Upper lobe of right lung (tissue), 1 donor: ENCODE results near the gene RFC3. TPM values are rescaled to one million over a fixed set of nuclear protein-coding genes. Genes with fewer than 3 reads are reported as not detected.
A peak's percentile ranks its signal among the peaks of the same experiment; 100 is the strongest.
"Not testable (repeated sequence)": the region's sequence is repeated elsewhere in the genome, so short reads cannot be mapped to it uniquely, and the experiment has no call there.

Experiments
- ATAC-seq: fragments of 200-7000 bp; cut with Tn5 transposase; one replicate; pipeline ENCODE4 v1.9.1; 2020; ENCODE audit warnings: mild to moderate bottlenecking, moderate library complexity
- DNase-seq: peaks from one replicate; pipeline ENCODE4 v3.0.0-alpha.2; 2020
- H3K27ac ChIP-seq: fragments of 200-600 bp; one replicate; pipeline ENCODE4 v1.8.0; 2022
- H3K27me3 ChIP-seq: fragments of 200-600 bp; one replicate; pipeline ENCODE4 v1.8.0; 2022; ENCODE audit warnings: mild to moderate bottlenecking
- H3K36me3 ChIP-seq: fragments of 200-600 bp; one replicate; pipeline ENCODE4 v1.8.0; 2022
- H3K4me1 ChIP-seq: fragments of 200-600 bp; one replicate; pipeline ENCODE4 v1.8.0; 2022
- H3K4me3 ChIP-seq: fragments of 200-600 bp; one replicate; pipeline ENCODE4 v1.8.0; 2022; ENCODE audit warnings: mild to moderate bottlenecking
- H3K9me3 ChIP-seq: fragments of 200-600 bp; one replicate; pipeline ENCODE4 v1.8.0; 2022
- CTCF ChIP-seq: fragments of 200-600 bp; IDR thresholded peaks from one replicate; pipeline ENCODE4 v1.8.0; 2022; ENCODE audit warnings: antibody characterized with exemption
- intact Hi-C: fragments of 100-400 bp; cut with DNase I; formaldehyde crosslinking; loops from one replicate; pipeline ENCODE4 v1.11.0; 2022
- total RNA-seq: library from RNA; stranded (reverse); fragmentation: NEBNext Ultra II Directional; extraction: Animal tissue kit (Norgen Biotek cat#: 25700); gene quantifications from one replicate; pipeline ENCODE4 v1.2.1, GENCODE V29; 2021
- donor health status: DM: no; HTN: yes; CAD: no; lungs with severe emphysema.

RFC3 gene
- total RNA-seq, 1 donor from 2014 or later: 7.4 TPM

DNA sequence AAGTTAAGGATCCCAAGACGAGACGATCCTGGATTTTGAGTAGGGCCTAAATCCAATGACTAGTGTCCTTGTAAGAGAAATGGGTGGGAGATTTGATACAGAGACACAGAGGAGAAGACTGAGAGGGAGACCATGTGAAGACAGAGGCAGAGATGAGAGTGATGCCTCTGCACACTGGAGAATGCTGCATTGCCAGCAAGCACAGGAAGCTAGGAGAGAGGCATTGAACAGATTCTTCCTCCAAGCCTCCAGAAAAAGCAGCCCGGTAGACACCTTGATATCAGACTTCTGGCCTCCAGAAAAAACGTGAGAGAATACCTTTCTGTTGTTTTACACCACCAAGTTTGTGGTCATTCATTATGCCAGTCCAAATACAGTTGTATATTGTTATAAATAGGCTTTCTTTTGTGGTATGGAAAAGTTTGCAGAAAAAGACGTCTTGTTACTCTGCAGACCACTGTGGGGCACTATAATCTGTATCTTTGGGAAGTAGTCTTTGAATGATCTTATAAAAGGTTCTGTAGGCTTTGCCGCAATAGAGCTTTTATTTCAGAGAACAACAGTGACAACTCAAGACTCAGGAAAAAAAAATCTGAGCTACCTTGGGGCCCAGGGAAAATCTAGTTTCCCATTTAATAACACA is 17.9 kb upstream of the RFC3 start:
- H3K27ac ChIP-seq: no peak overlapping the region
- intact Hi-C loops: no loop called here
- no peak for DNase-seq
- no peaks in the 10 kb centered on the region for H3K9me3 ChIP-seq
- peak; percentile 45 for TF ChIP-seq CTCF
- ATAC-seq: no peak
- peak overlapping the region; percentile 8 for H3K4me3 ChIP-seq
- H3K4me1 ChIP-seq: no peaks in the 10 kb centered on the region
- H3K36me3 ChIP-seq: no peaks in the 10 kb centered on the region
- no peaks in the 10 kb centered on the region for H3K27me3 ChIP-seq

GRCh38 chr13:33800646-33801186 is 17.2 kb upstream of the RFC3 start:
- peak overlapping the region; percentile 8 for H3K4me3 ChIP-seq
- H3K36me3 ChIP-seq: no peaks in the 10 kb centered on the region
- no peaks in the 10 kb centered on the region for H3K9me3 ChIP-seq
- intact Hi-C loops: no loop called here
- H3K27me3 ChIP-seq: no peaks in the 10 kb centered on the region
- no peak overlapping the region for H3K27ac ChIP-seq
- no peak for TF ChIP-seq CTCF
- ATAC-seq: no peak
- no peak for DNase-seq
- no peaks in the 10 kb centered on the region for H3K4me1 ChIP-seq

DNA sequence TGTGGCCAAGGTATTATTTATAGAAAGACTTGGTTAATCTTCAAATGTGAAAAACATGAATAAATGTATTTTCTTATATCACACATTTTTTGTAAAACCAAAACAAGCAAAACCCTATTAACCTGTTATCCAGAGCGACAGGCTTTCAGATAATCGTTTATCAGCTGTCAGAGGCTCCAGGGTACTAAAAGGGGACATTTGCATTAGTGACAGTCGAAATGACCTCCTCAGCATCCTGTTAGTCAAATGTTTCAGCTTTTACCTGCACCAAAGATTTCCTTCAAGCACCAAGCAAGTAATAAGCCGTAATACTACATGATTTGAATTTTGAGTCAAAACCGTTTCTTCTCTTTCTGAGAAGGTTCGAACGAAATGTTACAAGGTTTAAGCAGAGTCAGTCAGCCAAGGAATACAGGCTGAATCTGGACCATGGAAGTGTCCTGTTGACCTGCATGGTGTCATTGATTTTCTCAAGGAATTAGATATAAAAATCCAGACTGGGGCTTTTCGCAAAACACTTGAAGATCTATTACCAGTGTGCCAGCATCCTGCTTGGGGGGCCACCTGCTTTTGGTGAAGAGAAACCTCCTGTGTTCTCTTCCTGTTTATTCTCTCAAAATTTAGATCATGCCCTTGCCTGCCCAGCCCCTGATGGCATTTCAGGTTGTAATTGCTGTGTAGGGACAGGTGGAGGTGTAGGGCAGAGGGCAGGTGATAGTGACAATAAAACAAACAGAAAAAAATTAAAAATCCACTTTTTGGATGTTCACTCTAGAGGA is 11.3 kb upstream of the RFC3 start:
- DNase-seq (no peak), ATAC-seq (no peak)
- Histone ChIP-seq H3K4me1 (no peaks in the 10 kb centered on the region), H3K4me3 (no peak overlapping the region), H3K9me3 (no peaks in the 10 kb centered on the region), H3K36me3 (no peaks in the 10 kb centered on the region), H3K27me3 (no peaks in the 10 kb centered on the region), H3K27ac (no peak overlapping the region)
- no peak for TF ChIP-seq CTCF
- intact Hi-C loops: no loop called here

- H3K36me3 ChIP-seq, H3K4me3 ChIP-seq, H3K4me1 ChIP-seq, H3K27me3 ChIP-seq, ATAC-seq, intact Hi-C loops, H3K27ac ChIP-seq, DNase-seq, H3K9me3 ChIP-seq: not testable (repeated sequence)
These were observed 5.1 kb upstream of the RFC3 start for GRCh38 chr13:33812829-33813228.

DNA sequence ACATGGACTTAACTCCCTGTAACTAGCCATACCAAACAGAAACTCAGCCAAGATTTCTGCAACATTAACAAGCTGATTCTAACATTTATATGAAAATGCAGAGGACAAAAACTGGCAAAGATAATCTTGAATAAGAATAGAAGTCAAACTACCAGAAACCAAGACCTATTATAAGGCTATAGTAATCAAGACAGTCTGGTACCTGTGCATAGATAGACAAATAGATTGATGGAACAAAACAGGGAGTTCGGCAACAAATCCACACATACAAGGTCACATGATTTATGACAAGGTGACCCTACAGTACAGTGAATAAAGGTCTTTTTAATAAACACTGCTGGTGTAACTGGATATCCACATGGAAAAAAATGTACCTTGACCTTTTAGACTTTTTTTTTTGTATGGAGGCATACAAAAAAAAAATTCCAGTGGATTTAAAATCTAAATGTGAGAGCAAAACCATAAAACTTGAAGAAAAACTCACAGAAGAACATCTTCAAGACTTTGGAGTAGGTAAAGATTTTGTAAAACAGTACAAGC is 2.9 kb upstream of the RFC3 start:
- no peaks in the 10 kb centered on the region for H3K27me3 ChIP-seq
- H3K4me1 ChIP-seq: no peaks in the 10 kb centered on the region
- no peaks in the 10 kb centered on the region for H3K9me3 ChIP-seq
- DNase-seq: no peak
- ATAC-seq: no peak
- no peak overlapping the region for H3K4me3 ChIP-seq
- intact Hi-C loops: no loop called here
- no peak overlapping the region for H3K27ac ChIP-seq
- no peak for TF ChIP-seq CTCF
- H3K36me3 ChIP-seq: no peaks in the 10 kb centered on the region

- Histone ChIP-seq H3K9me3 (no peaks in the 10 kb centered on the region), H3K4me1 (no peaks in the 10 kb centered on the region), H3K36me3 (no peaks in the 10 kb centered on the region), H3K4me3 (no peak overlapping the region), H3K27me3 (no peaks in the 10 kb centered on the region), H3K27ac (no peak overlapping the region)
- no peak for ATAC-seq
- intact Hi-C loops: no loop called here
- DNase-seq: no peak
- TF ChIP-seq CTCF: no peak
These were observed 1.0 kb upstream of the RFC3 start for GRCh38 chr13:33816912-33817311.
